ENCODE measurements around the gene NCOA7.
A peak's percentile ranks its signal among the peaks of the same experiment; 100 is the strongest.
"Not testable (repeated sequence)": the region's sequence is repeated elsewhere in the genome, so short reads cannot be mapped to it uniquely, and the experiment has no call there.

NCOA7 gene

GRCh38 chr6:125793863-125794262, 3.1 kb downstream of the NCOA7 start:
- DNase-seq: peak; percentile 43

- DNase-seq: no peak
These were observed 3.8 kb downstream of the NCOA7 start for GRCh38 chr6:125794342-125795137.

- no peak for DNase-seq
These were observed 4.5 kb downstream of the NCOA7 start for GRCh38 chr6:125795301-125795700.

- DNase-seq: no peak
These were observed 6.5 kb downstream of the NCOA7 start for GRCh38 chr6:125797120-125797885.

- no peak for DNase-seq
These were observed 7.2 kb downstream of the NCOA7 start for GRCh38 chr6:125797886-125798444.

GRCh38 chr6:125798734-125799508, 8.2 kb downstream of the NCOA7 start:
- no peak for DNase-seq

GRCh38 chr6:125802383-125802782, 11.6 kb downstream of the NCOA7 start:
- no peak for DNase-seq

- peak; percentile 27 for DNase-seq
These were observed 12.2 kb downstream of the NCOA7 start for GRCh38 chr6:125802943-125803377.

- DNase-seq: peak; percentile 48
These were observed 13.5 kb downstream of the NCOA7 start for GRCh38 chr6:125804264-125804663.

- DNase-seq: not testable (repeated sequence)
These were observed 14.2 kb downstream of the NCOA7 start for GRCh38 chr6:125804866-125805425.

GRCh38 chr6:125806813-125807212, 16.1 kb downstream of the NCOA7 start:
- no peak for DNase-seq

- DNase-seq: no peak
These were observed 16.5 kb downstream of the NCOA7 start for GRCh38 chr6:125807293-125807692.

- DNase-seq: no peak
These were observed 17.3 kb downstream of the NCOA7 start for GRCh38 chr6:125808060-125808459.

GRCh38 chr6:125808591-125808990, 17.8 kb downstream of the NCOA7 start:
- DNase-seq: no peak

GRCh38 chr6:125809570-125810170, 18.9 kb downstream of the NCOA7 start:
- no peak for DNase-seq

GRCh38 chr6:125810445-125810844, 19.7 kb downstream of the NCOA7 start:
- DNase-seq: no peak

GRCh38 chr6:125811259-125811658, 20.5 kb downstream of the NCOA7 start:
- no peak for DNase-seq

GRCh38 chr6:125812394-125813292, 21.9 kb downstream of the NCOA7 start:
- DNase-seq: no peak

GRCh38 chr6:125814481-125814880, 23.7 kb downstream of the NCOA7 start:
- DNase-seq: no peak

- DNase-seq: no peak
These were observed 24.5 kb downstream of the NCOA7 start for GRCh38 chr6:125815080-125815910.
